GM18508 (cell line): Measurements from ENCODE around the gene OR51B6.
"Not testable (repeated sequence)": the region's sequence is repeated elsewhere in the genome, so short reads cannot be mapped to it uniquely, and the experiment has no call there.

Experiments used
- ATAC-seq: cut with Tn5 transposase; IDR thresholded peaks from one replicate; pipeline ENCODE4 v1.9.1; 2021; ENCODE audit warnings: moderate number of reproducible peaks; ENCODE audit not compliant: insufficient read depth, unreplicated experiment

The OR51B6 gene

DNA sequence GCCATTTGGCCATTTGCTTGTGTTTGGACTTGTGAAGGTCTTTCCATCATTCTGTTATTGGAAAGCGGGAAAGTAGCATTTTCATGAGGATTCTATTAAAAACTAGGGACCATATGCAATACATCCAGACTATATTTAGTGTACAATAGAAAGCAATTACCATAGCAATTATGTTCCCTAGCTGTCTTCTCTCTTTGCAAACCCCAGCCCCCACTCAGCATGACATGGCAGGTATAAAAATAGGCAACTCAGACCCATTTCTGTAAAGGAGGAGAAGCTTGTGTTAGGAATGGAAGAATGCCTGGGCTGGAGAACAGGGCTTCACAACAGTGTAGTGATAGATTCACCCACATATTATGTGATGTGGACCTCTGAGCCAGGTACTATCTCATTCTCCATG, 12.4 kb downstream of the OR51B6 start:
- ATAC-seq, result no peak

DNA sequence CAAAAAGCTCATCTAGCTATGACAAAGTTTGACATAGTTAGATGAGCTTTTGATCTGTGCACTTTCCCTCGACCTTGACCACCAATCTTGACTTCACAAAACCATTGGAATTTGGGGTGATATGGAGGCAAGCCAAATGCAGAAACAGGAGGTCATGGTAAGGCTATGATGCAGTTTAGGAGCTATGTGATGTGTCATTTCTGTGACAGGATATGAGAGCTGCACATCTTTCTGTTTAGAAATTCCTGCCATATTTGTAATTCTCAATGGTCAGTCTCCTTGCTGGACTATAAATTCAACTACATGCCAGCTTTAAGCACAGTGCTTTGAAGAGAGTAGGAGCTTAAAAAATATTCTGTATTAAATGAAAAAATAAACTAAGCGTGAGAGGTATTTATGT, 12.9 kb downstream of the OR51B6 start:
- ATAC-seq, result no peak

DNA sequence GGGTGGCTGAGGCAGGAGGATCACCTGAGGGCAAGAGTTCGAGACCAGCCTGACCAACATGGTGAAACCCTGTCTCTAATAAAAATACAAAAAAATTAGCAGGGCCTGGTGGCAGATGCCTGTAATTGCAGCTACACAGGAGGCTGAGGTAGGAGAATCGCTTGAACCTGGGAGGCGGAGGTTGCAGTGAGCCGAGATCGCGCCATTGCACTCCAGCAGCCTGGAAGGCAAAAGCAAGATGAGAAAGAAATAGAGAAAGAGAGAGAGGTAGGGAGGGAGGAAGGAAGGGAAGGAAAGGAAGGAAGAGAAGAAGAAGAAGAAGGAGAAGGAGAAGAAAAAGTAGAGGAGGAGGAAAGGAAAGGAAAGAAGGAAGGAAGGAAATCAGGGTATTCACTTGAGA, 15.1 kb downstream of the OR51B6 start:
- not testable (repeated sequence) for ATAC-seq

DNA sequence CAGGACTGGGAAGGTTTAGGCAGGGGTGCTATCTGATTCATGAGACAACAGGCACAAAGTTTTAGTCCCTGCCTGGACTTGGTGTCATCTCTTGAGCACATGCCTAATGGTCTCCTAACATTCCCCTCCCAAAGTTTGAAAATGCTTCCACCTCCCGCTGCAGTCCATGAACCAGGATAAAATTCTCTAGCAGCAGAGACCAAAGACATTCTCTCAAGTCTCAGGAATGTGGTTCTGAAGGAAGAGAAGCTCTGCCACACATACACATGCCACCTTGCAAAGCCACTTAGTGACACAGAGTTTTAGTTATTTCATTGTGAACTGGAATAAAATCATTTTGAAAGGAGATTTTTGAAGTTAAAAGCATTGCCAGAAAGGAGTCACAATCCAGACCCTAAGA, 15.5 kb downstream of the OR51B6 start:
- ATAC-seq, result no peak

GRCh38 chr11:5367448-5368074, 16.3 kb downstream of the OR51B6 start:
- ATAC-seq, result no peak

GRCh38 chr11:5368502-5369043, 17.3 kb downstream of the OR51B6 start:
- ATAC-seq, result no peak

GRCh38 chr11:5369789-5370188, 18.5 kb downstream of the OR51B6 start:
- ATAC-seq, result peak; percentile 48

GRCh38 chr11:5380740-5381342, 29.5 kb downstream of the OR51B6 start:
- peak; percentile 89 for ATAC-seq

- no peak for ATAC-seq
Observed at GRCh38 chr11:5383576-5383975, 32.3 kb downstream of the OR51B6 start, which contains the start of gene OR51M1. Gene OR51M1, plus strand, starts transcription at chr11:5383812. Its CDS starts 5,587 bp downstream, at chr11:5389399.

GRCh38 chr11:5384335-5384734, 33.0 kb downstream of the OR51B6 start:
- ATAC-seq, result no peak

- ATAC-seq, result no peak
Observed at GRCh38 chr11:5390210-5390609, 38.9 kb downstream of the OR51B6 start.

DNA sequence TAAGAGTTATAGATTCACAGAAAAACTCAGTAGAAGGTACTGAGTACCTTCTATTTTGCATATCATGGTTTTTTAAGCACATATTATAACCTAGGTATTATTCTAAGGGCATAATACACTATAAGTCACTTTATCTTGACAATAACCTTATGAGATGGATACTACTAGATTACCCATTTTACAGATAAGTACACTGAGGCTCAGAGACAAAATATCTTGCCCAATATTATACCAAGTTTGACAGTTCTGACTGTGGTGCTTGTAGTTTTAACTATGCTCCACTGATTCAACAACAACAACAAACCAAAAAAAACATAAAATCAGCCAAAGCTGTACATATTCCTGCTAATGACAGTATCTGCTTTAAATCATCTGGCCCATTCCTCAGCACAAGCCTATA, 42.8 kb downstream of the OR51B6 start:
- no peak for ATAC-seq

GRCh38 chr11:5398936-5399335, 47.6 kb downstream of the OR51B6 start:
- ATAC-seq, result no peak
